ENCODE data around the gene HYI.
"Not testable (repeated sequence)": the region's sequence is repeated elsewhere in the genome, so short reads cannot be mapped to it uniquely, and the experiment has no call there.

HYI gene, protein sequence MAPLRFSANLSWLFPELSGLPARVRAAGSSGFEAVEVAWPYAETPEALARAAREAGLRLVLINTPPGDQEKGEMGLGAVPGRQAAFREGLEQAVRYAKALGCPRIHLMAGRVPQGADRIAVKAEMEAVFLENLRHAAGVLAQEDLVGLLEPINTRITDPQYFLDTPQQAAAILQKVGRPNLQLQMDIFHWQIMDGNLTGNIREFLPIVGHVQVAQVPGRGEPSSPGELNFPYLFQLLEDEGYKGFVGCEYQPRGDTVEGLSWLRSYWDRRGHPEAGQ

DNA sequence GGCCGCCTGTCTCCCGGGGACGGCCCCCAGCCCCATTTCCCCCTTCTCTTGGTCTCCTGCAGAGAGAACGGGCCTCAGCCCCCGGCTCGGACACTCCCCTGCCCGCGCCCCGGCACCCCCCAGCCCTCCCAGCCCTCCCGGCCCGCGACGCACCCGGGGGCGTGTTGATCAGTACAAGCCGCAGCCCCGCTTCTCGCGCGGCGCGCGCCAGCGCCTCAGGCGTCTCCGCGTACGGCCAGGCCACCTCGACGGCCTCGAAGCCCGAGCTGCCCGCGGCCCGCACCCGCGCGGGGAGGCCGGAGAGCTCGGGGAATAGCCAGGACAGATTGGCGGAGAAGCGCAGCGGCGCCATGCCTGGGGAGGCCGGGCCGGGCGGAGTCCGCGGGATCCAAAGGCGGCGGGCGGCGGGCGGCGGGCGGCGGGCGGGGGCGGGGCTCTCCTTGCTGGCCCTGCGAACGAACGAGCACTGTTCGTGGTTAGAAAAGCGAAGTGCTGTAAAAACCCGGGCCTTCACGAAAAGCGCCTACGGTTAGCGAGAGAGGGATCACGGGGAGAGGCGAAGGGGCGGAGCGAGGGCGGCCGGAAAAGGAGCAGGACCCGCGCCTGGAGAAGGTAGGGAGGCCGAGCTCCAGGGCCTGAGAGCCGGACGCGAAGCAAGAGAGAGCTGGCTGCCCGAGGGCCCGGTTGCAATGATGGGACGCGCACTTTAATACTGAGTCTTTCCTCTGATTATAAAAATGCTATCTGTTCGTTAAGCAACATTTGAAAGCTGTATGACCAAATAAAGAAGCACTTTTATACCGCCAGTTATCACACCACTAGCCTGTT lies at the start of gene HYI:
TSS of gene HYI (minus strand) at position 490 of the 828 bp plus-strand sequence. CDS start at position 352, 138 bp downstream.
- peak; percentile 76 for DNase-seq

DNA sequence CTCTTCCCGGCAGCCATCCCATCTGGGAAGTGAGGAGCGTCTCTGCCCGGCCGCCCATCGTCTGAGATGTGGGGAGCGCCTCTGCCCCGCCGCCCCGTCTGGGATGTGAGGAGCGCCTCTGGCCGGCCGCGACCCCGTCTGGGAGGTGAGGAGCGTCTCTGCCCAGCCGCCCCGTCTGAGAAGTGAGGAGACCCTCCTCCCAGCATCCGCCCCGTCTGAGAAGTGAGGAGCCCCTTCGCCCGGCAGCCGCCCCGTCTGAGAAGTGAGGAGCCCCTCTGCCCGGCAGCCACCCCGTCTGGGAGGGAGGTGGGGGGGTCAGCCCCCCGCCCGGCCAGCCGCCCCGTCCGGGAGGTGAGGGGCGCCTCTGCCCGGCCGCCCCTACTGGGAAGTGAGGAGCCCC lies 48.1 kb upstream of the HYI start:
- DNase-seq, result not testable (repeated sequence)

DNA sequence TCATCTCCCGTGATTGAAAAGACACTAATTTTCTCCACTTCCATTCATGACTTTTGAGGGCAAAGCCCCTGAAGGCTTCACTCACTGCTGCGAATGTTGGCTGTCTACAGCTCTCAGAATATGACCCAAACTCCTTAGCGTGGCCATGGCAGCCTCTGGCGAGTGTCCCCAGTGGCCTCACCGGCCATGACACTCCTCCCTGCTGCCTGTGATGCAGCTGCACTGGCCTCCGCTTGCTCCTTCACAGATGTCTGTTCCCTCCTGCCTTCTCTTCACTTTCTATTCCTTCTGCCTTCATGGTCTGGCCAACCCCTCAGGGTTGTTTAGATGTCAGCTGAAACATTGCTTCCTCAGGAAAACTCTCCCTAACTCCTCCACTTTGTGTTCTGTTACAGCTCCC lies 46.2 kb upstream of the HYI start:
- no peak for DNase-seq

DNA sequence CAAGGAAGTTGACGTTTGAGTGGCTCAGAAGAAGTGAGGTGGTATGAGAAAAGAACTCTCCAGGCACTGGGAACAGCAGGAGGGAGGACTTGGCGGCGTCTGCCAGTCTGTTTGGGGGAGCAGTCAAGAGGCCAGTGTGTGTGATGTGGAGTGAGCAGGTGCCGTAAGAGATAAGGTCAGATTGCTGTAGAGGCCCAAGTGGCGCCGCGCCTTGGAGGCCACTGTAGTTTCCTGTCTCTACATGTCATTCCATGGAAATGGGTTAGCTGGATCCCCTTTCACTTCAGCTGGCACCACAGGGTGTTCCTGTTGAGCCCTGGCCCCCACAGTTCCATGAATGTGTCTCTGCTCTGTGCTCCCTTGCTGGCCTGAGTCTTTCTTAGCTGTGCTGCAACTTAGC lies 41.5 kb upstream of the HYI start:
- no peak for DNase-seq

DNA sequence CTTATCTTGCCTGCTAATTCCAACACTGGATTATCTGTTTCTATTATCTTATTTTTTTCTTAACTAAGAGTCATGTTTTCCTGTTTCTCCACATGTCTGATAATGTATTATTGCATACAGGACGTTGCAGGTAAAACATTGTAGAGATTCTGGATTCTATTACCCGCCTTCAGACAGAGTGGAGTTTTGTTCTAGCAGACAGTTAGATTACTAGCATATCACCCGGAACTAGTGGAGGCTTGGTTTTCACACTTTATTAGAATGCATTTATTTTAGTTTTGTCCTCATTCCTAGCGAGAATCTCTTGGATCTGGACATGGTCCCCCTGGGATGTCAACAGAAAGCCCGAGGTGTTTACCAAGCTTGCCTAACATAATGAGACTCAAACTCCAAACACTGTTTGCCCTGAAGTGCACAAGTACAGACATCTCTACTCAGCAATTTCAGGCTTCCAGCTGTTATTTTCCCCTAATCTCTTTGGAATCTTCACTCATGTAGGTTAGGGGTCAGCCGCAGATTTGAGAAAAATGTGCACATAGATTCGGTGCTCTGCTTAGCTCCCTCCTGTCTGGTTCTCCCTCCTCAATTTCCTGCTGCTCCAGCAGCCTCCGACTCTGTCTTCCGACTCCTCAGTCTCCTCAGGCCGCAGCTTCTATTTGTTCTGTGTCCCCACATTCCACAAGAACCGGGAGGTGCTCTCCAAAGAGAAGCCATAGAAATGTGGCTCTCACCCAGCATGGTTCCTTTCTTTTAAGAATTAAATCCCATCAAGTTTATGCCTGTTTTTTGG lies 40.1 kb upstream of the HYI start:
- no peak for DNase-seq

DNA sequence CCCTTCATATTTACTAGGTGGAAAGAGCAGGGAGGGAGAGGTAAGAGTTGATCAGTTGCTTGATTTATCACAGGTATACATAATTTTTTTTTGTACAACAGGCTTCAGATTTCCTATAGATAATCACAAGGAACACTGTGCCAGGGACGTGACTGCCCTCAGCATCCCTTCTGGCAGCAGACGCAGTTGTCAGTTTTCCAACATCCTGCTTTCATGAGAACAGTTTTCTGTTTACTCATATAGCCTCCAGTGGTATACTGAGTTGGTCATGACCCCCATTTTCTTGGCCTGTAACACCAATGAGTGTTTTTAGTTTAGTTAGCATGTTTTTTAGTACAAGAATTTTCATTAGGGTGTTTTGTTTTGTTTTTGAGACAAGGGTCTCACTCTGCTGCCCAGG lies 39.1 kb upstream of the HYI start:
- no peak for DNase-seq

DNA sequence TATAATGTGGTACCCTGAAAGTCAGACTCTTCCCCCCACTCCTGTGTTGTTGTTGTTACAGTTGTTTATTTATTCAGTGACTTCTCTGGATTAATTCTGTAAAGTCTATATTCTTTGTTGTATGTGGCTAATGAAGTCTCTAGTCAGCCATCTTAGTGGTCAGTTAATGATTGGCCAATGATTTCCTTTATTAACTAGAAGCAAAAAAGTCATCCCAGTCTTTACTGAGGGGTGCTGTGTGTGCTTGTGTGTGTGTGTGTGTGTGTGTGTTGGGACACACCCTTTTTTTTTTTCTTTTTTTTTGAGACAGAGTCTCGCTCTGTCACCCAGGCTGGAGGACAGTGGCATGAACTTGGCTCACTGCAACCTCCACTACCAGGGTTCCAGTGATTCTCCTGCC lies 37.3 kb upstream of the HYI start:
- DNase-seq, result no peak

DNA sequence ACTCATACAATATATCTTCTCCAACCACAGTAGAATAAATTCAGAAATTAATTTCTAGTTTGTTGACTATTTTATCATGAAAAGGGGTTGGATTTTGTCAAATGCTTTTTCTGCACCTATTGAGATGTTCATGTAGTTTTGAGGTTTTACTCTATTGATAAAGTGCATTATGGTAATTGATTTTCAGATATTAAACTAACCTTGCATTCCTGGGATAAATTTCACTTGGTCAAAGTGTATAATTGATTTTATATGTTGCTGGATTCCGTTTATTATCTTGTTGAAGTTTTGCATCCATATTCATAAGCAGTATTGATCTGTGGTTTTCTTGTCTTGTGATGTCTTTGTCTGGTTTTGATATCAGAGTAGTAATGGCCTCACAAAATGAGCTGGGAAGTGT lies 34.4 kb upstream of the HYI start:
- DNase-seq, result no peak

DNA sequence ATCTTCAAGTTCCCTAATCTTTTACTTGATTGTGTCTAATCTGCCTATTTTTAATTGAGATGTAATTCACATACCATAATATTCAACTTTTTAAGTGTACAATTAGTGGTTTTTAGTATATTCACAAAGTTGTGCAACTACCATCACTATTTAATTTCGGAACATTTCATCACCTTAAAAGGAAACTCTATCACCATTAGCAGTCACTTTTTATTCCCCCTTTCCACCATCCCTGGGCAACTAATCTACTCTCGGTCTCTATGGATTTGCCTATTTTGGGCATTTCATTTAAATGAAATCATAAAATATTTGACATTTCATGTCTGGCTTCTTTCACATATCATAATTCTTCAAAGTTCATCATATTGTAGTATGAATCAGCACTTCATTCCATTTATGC lies 30.6 kb upstream of the HYI start:
- DNase-seq, result no peak

DNA sequence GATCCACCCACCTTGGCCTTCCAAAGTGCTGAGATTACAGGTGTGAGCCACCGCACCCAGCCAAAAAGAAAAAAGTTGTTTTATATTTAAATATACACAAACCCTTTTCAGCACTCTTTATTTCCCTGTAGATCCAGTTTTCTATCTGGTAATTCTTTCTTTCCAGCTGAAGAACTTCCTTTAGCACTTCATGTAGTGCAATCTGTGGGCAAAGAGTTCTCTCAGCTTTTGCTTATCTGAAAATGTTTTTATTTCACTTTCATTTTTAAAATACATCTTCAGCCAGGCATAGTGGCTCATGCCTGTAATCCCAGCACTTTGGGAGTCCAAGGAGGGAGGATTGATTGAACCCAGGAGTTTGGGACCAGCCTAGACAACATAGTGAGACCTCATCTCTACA lies 28.5 kb upstream of the HYI start:
- no peak for DNase-seq

DNA sequence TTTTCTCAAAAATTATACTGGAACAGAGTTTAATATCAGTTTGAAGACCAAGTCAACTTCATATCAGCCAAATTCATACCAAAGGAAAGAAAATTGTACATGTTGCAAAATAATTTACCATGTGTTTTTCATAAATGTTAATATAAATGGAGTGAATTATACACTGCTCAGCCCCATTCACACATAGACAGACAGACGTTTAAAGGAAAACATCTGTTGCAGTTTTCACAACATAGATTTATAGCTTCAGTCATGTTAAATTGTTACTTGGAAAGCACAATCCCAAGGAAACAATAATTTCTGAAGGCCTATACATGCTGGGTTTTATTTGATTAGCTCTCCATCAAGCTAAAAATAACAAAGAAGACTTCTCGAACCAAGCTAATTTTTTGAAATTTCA lies 27.8 kb upstream of the HYI start:
- DNase-seq, result no peak

DNA sequence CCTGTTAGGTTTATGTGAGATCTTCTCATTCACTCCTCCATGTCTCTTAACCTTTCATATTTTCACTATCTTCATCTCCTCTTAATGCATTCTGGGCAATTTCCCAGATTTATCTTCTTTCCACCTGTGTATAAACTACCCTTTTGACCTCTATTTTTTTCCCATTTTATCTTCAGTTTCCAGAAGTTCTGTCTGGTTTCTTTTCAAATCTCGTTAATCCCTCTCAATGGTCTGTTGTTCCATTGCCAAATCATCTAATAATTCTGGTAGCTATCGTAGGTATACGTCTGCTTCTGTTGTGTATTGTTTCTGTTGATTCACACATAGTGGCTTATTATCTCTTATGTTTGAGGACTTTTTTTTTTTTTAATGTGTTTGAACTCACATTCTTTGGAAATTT lies 25.7 kb upstream of the HYI start:
- DNase-seq, result no peak

DNA sequence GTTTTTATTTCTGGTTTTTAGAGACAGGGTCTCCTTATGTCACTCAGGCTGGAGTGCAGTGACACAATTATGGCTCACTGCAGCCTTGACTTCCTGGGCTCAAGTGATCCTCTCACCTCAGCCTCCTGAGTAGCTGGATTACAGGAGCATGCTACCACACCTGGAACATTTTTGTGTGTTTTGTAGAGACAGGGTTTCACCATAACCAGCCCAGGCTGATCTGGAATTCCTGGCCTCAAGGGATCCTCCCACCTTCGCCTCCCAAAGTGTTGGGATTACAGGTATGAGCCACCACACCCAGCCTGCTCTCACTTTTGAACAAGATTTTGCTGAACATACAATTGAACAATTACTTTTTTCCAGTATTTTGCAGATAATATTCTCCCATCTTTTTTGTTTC lies 24.0 kb upstream of the HYI start:
- DNase-seq, result no peak

DNA sequence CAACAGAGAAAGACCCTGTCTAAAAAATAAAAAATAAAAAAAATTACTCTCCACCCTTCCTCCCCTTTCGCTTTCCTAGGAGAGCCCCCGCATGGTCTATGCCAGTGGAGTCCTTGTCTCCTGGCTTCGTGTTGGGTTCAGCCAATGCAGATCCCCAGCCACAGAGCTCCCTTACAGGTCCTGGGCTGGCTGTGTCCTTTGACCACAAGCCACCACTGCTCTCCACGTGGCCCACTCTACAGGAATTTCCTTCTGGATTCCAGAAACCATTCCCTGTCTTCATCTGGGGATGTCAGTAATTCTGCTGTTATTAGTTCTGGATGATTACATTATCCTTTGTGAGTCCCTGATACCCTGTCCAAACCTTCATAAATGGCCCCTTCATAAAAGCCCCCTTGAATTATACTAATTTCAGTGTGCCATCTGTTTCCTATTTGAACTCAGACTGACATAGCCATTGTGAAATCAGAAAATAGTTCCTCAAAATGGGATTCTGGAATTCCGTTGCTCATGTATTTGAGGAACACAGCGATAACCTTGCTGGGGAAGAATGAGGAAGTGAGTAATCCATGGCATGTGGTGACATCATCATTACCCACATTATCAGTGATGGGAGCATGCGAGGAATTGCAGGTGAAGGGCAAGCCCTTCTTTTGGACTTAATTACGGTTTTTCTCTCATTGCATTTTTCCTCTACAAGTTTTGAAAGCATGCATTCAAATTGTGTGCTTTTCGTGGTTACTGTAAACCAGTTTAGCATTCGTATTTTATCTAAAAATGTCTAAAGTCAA lies 22.1 kb upstream of the HYI start:
- not testable (repeated sequence) for DNase-seq

DNA sequence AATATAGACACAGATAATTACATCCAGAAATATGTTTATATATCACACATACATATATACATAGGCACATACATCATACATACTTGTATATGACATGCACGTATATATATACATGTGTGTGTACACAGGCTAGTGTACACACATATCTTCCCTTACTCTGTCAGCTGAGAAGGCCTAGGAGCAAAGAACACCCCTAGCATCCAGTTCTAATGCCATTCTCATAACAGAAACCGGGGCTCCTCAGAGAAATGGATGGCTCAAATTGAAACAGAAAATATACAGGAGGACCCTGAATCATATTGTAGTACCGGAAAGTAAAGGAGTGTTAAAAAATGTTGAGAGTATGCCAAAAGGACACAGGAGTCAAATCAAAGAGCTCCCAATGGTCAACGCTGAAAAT lies 19.7 kb upstream of the HYI start:
- DNase-seq, result peak; percentile 45

DNA sequence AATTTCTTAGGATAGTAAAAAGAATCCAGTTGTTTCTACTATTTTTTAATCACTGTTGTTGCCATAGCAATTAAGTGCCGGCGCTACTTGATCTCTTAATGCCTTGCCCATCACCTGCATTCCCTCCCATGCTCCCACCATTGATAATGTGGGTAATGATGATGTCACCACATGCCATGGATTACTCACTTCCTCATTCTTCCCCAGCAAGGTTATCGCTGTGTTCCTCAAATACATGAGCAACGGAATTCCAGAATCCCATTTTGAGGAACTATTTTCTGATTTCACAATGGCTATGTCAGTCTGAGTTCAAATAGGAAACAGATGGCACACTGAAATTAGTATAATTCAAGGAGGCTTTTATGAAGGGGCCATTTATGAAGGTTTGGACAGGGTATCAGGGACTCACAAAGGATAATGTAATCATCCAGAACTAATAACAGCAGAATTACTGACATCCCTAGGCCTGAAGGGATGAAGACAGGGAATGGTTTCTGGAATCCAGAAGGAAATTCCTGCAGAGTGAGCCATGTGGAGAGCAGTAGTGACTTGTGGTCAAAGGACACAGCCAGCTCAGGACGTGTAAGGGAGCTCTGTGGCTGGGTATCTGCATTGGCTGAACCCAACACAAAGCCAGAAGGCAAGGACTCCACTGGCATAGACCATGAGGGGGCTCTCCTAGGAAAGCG lies 18.9 kb upstream of the HYI start:
- DNase-seq, result not testable (repeated sequence)

DNA sequence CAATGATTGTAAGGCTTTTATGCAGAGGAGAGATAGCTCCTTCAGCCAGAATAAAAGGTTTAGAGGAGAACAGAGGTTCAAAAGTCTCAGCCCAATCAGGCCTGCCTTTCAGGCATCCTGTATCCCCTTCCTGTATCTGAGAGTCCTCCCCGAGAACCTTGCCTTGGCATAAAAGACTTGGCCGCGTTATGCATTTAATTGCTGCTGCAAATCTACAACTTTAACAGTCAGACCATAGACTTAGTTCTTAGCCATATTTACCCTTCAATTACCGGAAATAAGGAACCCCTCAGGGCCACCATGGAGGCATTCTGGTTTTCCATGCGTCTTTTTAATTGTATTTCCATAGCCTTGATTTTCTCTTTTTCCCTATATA lies 18.3 kb upstream of the HYI start:
- DNase-seq, result no peak

DNA sequence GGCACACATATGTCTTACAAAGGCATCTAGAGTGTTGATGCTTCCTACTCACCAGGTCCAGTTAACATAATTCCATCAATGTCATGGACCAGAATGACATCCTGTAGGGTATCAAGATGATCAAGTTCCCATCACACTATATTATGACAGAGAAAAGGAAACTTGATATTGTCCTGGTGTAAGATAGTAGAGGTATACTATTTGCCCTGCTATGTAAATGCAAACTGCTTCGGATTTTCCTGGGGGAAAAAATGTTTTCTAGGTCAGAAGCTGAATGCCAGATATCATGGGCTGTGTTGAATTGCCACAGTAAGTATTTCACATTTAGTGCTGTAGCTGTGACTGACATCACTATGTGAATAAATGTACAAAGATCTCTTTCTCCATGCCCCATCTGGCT lies 16.2 kb upstream of the HYI start:
- DNase-seq, result no peak

DNA sequence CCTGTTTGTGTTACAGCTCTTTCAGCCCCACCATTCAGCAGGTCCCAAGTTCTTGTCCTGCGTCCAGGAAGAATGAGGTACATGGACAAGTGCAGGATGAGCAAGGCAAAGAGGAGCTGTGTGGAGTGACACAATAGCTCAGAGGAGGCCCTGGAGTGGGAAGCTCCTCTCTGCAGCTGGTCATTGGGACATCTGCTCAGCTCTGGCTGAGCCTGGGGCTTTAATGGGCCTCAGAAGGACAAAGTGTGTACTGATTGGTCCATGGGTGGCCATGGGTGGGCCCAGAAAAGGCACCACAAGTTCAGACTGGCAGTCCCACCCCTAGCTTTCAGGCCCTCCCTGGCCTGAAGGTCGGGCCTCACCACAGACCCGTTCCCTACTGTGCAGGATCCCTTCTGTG lies 14.7 kb upstream of the HYI start:
- no peak for DNase-seq

DNA sequence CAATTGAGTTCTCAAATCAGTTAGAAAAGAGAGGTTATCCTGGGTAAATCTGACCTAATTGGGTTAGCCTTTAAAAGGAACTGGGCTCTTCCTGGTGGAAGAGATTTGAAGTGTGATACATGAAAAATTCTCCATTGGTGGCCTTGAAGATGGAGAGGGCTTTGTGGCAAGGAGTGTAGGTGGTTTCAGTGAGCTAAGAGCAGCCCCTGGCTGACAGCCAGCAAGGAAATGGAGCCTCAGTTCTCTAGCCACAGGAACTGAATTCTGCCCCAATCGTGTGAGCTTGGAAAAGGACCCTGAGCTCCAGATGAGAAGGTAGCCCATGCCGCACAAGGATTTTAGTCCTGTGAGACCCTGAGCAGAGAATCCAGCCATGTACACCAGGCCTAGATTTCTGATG lies 12.7 kb upstream of the HYI start:
- DNase-seq, result no peak

DNA sequence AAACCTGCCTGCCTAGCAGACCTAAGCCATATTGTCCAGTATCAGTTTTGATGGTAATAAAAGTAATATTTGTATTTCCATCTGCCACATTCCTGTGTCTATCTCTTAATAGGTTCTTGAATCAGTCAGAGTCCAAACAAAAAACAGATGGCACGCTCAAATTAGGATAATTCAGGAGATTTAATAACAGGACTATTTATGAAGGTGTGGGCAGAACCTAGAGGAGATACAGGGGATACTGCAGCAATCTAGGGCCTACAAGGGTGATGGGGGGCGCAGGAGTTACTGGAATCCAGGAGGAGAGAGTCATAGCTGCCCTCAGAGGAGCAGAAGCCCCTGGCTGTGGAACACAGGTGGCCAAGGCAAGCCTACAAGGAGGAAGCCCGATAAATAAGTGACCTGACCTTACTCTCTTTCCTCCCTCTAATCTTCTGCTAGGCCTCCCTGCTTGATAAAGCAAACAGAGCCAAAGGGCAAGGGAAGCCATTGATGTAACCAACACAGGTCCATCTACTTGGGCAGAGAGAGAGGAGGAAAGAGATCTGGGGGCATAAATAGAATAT lies 11.9 kb upstream of the HYI start:
- DNase-seq, result no peak
